ENCODE results near the gene CTR9.

CTR9 gene

GRCh38 chr11:10764412-10764811 lies 13.4 kb downstream of the CTR9 start:
- no peak overlapping the region for H3K4me3 ChIP-seq
- H3K27ac ChIP-seq = no peak overlapping the region
- TF ChIP-seq CTCF (IDR thresholded peaks at IDR 0.05) = no peak
- no peak for DNase-seq (ENCODE audit: low spot score)

GRCh38 chr11:10770626-10771254 lies 19.7 kb downstream of the CTR9 start:
- no peak for TF ChIP-seq CTCF (IDR thresholded peaks at IDR 0.05)
- Histone ChIP-seq H3K27ac (no peak overlapping the region), H3K4me3 (no peak overlapping the region)
- no peak for DNase-seq (ENCODE audit: low spot score)

- no peak for DNase-seq (ENCODE audit: low spot score)
- no peak overlapping the region for H3K27ac ChIP-seq
- H3K4me3 ChIP-seq = no peak overlapping the region
- TF ChIP-seq CTCF (IDR thresholded peaks at IDR 0.05) = no peak
Observed at GRCh38 chr11:10771457-10771856, 20.4 kb downstream of the CTR9 start.

GRCh38 chr11:10774811-10775210 lies 23.8 kb downstream of the CTR9 start:
- DNase-seq (ENCODE audit: low spot score) = no peak
- TF ChIP-seq CTCF (IDR thresholded peaks at IDR 0.05) = no peak
- H3K27ac ChIP-seq = no peak overlapping the region
- no peak overlapping the region for H3K4me3 ChIP-seq

- Histone ChIP-seq H3K4me3 (no peak overlapping the region), H3K27ac (peak overlapping the region in 1 of 2 donors; percentile 60)
- no peak for TF ChIP-seq CTCF (IDR thresholded peaks at IDR 0.05)
- DNase-seq (ENCODE audit: low spot score) = no peak
Observed at GRCh38 chr11:10777393-10777793, 26.3 kb downstream of the CTR9 start.

- Histone ChIP-seq H3K27ac (peak overlapping the region in 1 of 2 donors; percentile 60), H3K4me3 (no peak overlapping the region)
- no peak for TF ChIP-seq CTCF (IDR thresholded peaks at IDR 0.05)
- no peak for DNase-seq (ENCODE audit: low spot score)
Observed at GRCh38 chr11:10777806-10778205, 26.8 kb downstream of the CTR9 start.

- Histone ChIP-seq H3K4me3 (no peak overlapping the region), H3K27ac (peak overlapping the region in 1 of 2 donors; percentile 60)
- TF ChIP-seq CTCF (IDR thresholded peaks at IDR 0.05) = no peak
- DNase-seq (ENCODE audit: low spot score) = no peak
Observed at GRCh38 chr11:10778217-10778970, 27.3 kb downstream of the CTR9 start.
